ENCODE measurements around the gene IQCH. TPM values are rescaled to one million over a fixed set of nuclear protein-coding genes. Genes with fewer than 3 reads are reported as not detected.

IQCH gene
- total RNA-seq, 1 donor from 2014 or later = 3.1 TPM

GRCh38 chr15:67511606-67512005, 257.0 kb downstream of the IQCH start:
- peaks cover 20 to 40% (median 24%) of the 10 kb centered on the region in 3 donors for H3K36me3 ChIP-seq (ENCODE audit: control insufficient read depth in 3 of 3, insufficient read depth in 3 of 3, low read length in 3 of 3)
- H3K9me3 ChIP-seq (ENCODE audit: control insufficient read depth in 3 of 3, low read length in 3 of 3) = no peaks in the 10 kb centered on the region
- H3K27ac ChIP-seq (ENCODE audit: low read depth, low read length) = no peak overlapping the region
- no peaks in the 10 kb centered on the region for H3K27me3 ChIP-seq (ENCODE audit: control insufficient read depth in 3 of 3, insufficient read depth in 3 of 3, low read length in 3 of 3)
- no peak overlapping the region for H3K4me3 ChIP-seq (ENCODE audit: low read length in 3 of 3)
- no peak overlapping the region for H3K9ac ChIP-seq (ENCODE audit: low read depth in 1 of 3, low read length in 3 of 3)
- no peaks in the 10 kb centered on the region for H3K4me1 ChIP-seq (ENCODE audit: control insufficient read depth in 3 of 3, insufficient read depth in 3 of 3, low read length in 3 of 3)

- Histone ChIP-seq H3K4me3 (ENCODE audit: low read length in 3 of 3) (no peak overlapping the region), H3K9ac (ENCODE audit: low read depth in 1 of 3, low read length in 3 of 3) (no peak overlapping the region), H3K9me3 (ENCODE audit: control insufficient read depth in 3 of 3, low read length in 3 of 3) (no peaks in the 10 kb centered on the region), H3K27ac (ENCODE audit: low read depth, low read length) (no peak overlapping the region), H3K36me3 (ENCODE audit: control insufficient read depth in 3 of 3, insufficient read depth in 3 of 3, low read length in 3 of 3) (peaks cover 22 to 41% (median 26%) of the 10 kb centered on the region in 3 donors), H3K27me3 (ENCODE audit: control insufficient read depth in 3 of 3, insufficient read depth in 3 of 3, low read length in 3 of 3) (no peaks in the 10 kb centered on the region), H3K4me1 (ENCODE audit: control insufficient read depth in 3 of 3, insufficient read depth in 3 of 3, low read length in 3 of 3) (no peaks in the 10 kb centered on the region)
These were observed 257.6 kb downstream of the IQCH start for GRCh38 chr15:67512140-67512539.

GRCh38 chr15:67512933-67513714, 258.5 kb downstream of the IQCH start:
- H3K27ac ChIP-seq (ENCODE audit: low read depth, low read length) = no peak overlapping the region
- H3K36me3 ChIP-seq (ENCODE audit: control insufficient read depth in 3 of 3, insufficient read depth in 3 of 3, low read length in 3 of 3) = peaks cover 22 to 44% (median 30%) of the 10 kb centered on the region in 3 donors
- no peaks in the 10 kb centered on the region for H3K9me3 ChIP-seq (ENCODE audit: control insufficient read depth in 3 of 3, low read length in 3 of 3)
- H3K4me3 ChIP-seq (ENCODE audit: low read length in 3 of 3) = no peak overlapping the region
- no peaks in the 10 kb centered on the region for H3K27me3 ChIP-seq (ENCODE audit: control insufficient read depth in 3 of 3, insufficient read depth in 3 of 3, low read length in 3 of 3)
- no peaks in the 10 kb centered on the region for H3K4me1 ChIP-seq (ENCODE audit: control insufficient read depth in 3 of 3, insufficient read depth in 3 of 3, low read length in 3 of 3)
- H3K9ac ChIP-seq (ENCODE audit: low read depth in 1 of 3, low read length in 3 of 3) = no peak overlapping the region

- Histone ChIP-seq H3K27ac (ENCODE audit: low read depth, low read length) (no peak overlapping the region), H3K27me3 (ENCODE audit: control insufficient read depth in 3 of 3, insufficient read depth in 3 of 3, low read length in 3 of 3) (no peaks in the 10 kb centered on the region), H3K9me3 (ENCODE audit: control insufficient read depth in 3 of 3, low read length in 3 of 3) (no peaks in the 10 kb centered on the region), H3K4me3 (ENCODE audit: low read length in 3 of 3) (no peak overlapping the region), H3K4me1 (ENCODE audit: control insufficient read depth in 3 of 3, insufficient read depth in 3 of 3, low read length in 3 of 3) (no peaks in the 10 kb centered on the region), H3K36me3 (ENCODE audit: control insufficient read depth in 3 of 3, insufficient read depth in 3 of 3, low read length in 3 of 3) (peaks cover 19 to 41% (median 27%) of the 10 kb centered on the region in 3 donors), H3K9ac (ENCODE audit: low read depth in 1 of 3, low read length in 3 of 3) (no peak overlapping the region)
These were observed 260.5 kb downstream of the IQCH start for GRCh38 chr15:67515090-67515489.

- Histone ChIP-seq H3K9me3 (ENCODE audit: control insufficient read depth in 3 of 3, low read length in 3 of 3) (no peaks in the 10 kb centered on the region), H3K36me3 (ENCODE audit: control insufficient read depth in 3 of 3, insufficient read depth in 3 of 3, low read length in 3 of 3) (peaks cover 19 to 41% (median 26%) of the 10 kb centered on the region in 3 donors), H3K9ac (ENCODE audit: low read depth in 1 of 3, low read length in 3 of 3) (no peak overlapping the region), H3K4me3 (ENCODE audit: low read length in 3 of 3) (no peak overlapping the region), H3K27ac (ENCODE audit: low read depth, low read length) (no peak overlapping the region), H3K4me1 (ENCODE audit: control insufficient read depth in 3 of 3, insufficient read depth in 3 of 3, low read length in 3 of 3) (peaks cover 0 to 3% (median 2%) of the 10 kb centered on the region in 3 donors), H3K27me3 (ENCODE audit: control insufficient read depth in 3 of 3, insufficient read depth in 3 of 3, low read length in 3 of 3) (no peaks in the 10 kb centered on the region)
These were observed 261.0 kb downstream of the IQCH start for GRCh38 chr15:67515557-67515956.

- Histone ChIP-seq H3K4me1 (ENCODE audit: control insufficient read depth in 3 of 3, insufficient read depth in 3 of 3, low read length in 3 of 3) (peaks cover 10 to 16% (median 16%) of the 10 kb centered on the region in 3 donors), H3K4me3 (ENCODE audit: low read length in 3 of 3) (peak overlapping the region; percentile 90 to 99 (median 99)), H3K36me3 (ENCODE audit: control insufficient read depth in 3 of 3, insufficient read depth in 3 of 3, low read length in 3 of 3) (peaks cover 2 to 6% (median 6%) of the 10 kb centered on the region in 3 donors), H3K27me3 (ENCODE audit: control insufficient read depth in 3 of 3, insufficient read depth in 3 of 3, low read length in 3 of 3) (no peaks in the 10 kb centered on the region), H3K9ac (ENCODE audit: low read depth in 1 of 3, low read length in 3 of 3) (peak overlapping the region; percentile 70 to 100 (median 92)), H3K9me3 (ENCODE audit: control insufficient read depth in 3 of 3, low read length in 3 of 3) (no peaks in the 10 kb centered on the region), H3K27ac (ENCODE audit: low read depth, low read length) (peak overlapping the region; percentile 96)
These were observed 265.9 kb downstream of the IQCH start for GRCh38 chr15:67520321-67521028.

- Histone ChIP-seq H3K27me3 (ENCODE audit: control insufficient read depth in 3 of 3, insufficient read depth in 3 of 3, low read length in 3 of 3) (no peaks in the 10 kb centered on the region), H3K9ac (ENCODE audit: low read depth in 1 of 3, low read length in 3 of 3) (peak within 1 kb of the TSS; percentile 96 to 100 (median 97)), H3K4me3 (ENCODE audit: low read length in 3 of 3) (peak within 1 kb of the TSS; percentile 90 to 99 (median 99)), H3K36me3 (ENCODE audit: control insufficient read depth in 3 of 3, insufficient read depth in 3 of 3, low read length in 3 of 3) (peaks cover 2 to 6% (median 5%) of the 10 kb centered on the region in 3 donors), H3K9me3 (ENCODE audit: control insufficient read depth in 3 of 3, low read length in 3 of 3) (no peaks in the 10 kb centered on the region), H3K4me1 (ENCODE audit: control insufficient read depth in 3 of 3, insufficient read depth in 3 of 3, low read length in 3 of 3) (peaks cover 10 to 16% (median 16%) of the 10 kb centered on the region in 3 donors), H3K27ac (ENCODE audit: low read depth, low read length) (peak within 1 kb of the TSS; percentile 96)
These were observed 266.6 kb downstream of the IQCH start, which contains the start of gene C15orf61 for GRCh38 chr15:67521029-67521782. C15orf61 (plus strand) TSS chr15:67521131; CDS start chr15:67521249, 118 bp downstream.

GRCh38 chr15:67521783-67522568, 267.4 kb downstream of the IQCH start:
- peaks cover 10 to 16% (median 16%) of the 10 kb centered on the region in 3 donors for H3K4me1 ChIP-seq (ENCODE audit: control insufficient read depth in 3 of 3, insufficient read depth in 3 of 3, low read length in 3 of 3)
- peak overlapping the region; percentile 96 for H3K27ac ChIP-seq (ENCODE audit: low read depth, low read length)
- peak overlapping the region; percentile 89 to 99 (median 99) for H3K4me3 ChIP-seq (ENCODE audit: low read length in 3 of 3)
- peak overlapping the region; percentile 96 to 100 (median 97) for H3K9ac ChIP-seq (ENCODE audit: low read depth in 1 of 3, low read length in 3 of 3)
- H3K27me3 ChIP-seq (ENCODE audit: control insufficient read depth in 3 of 3, insufficient read depth in 3 of 3, low read length in 3 of 3) = no peaks in the 10 kb centered on the region
- no peaks in the 10 kb centered on the region for H3K9me3 ChIP-seq (ENCODE audit: control insufficient read depth in 3 of 3, low read length in 3 of 3)
- peaks cover 0 to 5% (median 3%) of the 10 kb centered on the region in 3 donors for H3K36me3 ChIP-seq (ENCODE audit: control insufficient read depth in 3 of 3, insufficient read depth in 3 of 3, low read length in 3 of 3)

- Histone ChIP-seq H3K27ac (ENCODE audit: low read depth, low read length) (peak overlapping the region; percentile 96), H3K9ac (ENCODE audit: low read depth in 1 of 3, low read length in 3 of 3) (peak overlapping the region; percentile 96 to 100 (median 97)), H3K4me1 (ENCODE audit: control insufficient read depth in 3 of 3, insufficient read depth in 3 of 3, low read length in 3 of 3) (peaks cover 16 to 23% (median 17%) of the 10 kb centered on the region in 3 donors), H3K9me3 (ENCODE audit: control insufficient read depth in 3 of 3, low read length in 3 of 3) (no peaks in the 10 kb centered on the region), H3K36me3 (ENCODE audit: control insufficient read depth in 3 of 3, insufficient read depth in 3 of 3, low read length in 3 of 3) (no peaks in the 10 kb centered on the region), H3K4me3 (ENCODE audit: low read length in 3 of 3) (peak overlapping the region; percentile 89 to 99 (median 99)), H3K27me3 (ENCODE audit: control insufficient read depth in 3 of 3, insufficient read depth in 3 of 3, low read length in 3 of 3) (no peaks in the 10 kb centered on the region)
These were observed 268.7 kb downstream of the IQCH start for GRCh38 chr15:67523330-67523729.
